Measurements from ENCODE around the gene DNAI7. TPM values are rescaled to one million over a fixed set of nuclear protein-coding genes. Genes with fewer than 3 reads are reported as not detected.

DNAI7 gene
- total and polyA plus RNA-seq, 3 donors from 2014 or later, result 10.1 to 22.6 (median 21.0) TPM

DNA sequence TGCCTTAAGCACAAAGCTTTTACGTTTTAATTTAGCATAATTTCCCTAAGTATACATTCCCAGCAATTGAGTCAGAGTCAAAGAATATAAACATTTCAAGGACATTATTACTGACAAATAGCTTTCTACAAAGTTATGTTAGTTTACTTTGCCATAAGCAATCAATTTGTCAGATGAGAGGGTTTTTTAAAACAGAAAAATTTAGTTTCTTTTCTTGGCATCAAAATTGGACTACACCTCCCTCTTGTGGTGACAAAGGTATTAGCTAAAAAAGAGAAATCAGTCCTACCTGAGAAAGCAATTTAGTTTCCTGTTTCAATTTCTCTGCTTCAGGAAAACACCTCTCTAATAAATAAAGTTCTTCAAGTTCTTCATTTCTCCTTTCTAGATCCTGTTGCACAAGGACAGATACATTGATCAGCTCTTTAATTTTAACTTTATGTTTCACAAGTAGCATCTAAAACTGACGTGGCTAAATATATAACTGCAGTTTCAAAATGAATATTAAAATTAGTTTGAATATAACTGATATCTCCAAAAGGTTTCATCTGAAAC, 39.9 kb downstream of the DNAI7 start:
- no peaks in the 10 kb centered on the region for H3K36me3 ChIP-seq (ENCODE audit: low read depth, missing control alignments)
- no peak overlapping the region for H3K27ac ChIP-seq
- no peaks in the 10 kb centered on the region for H3K9me3 ChIP-seq
- no peaks in the 10 kb centered on the region for H3K4me1 ChIP-seq
- no peak for DNase-seq
- H3K27me3 ChIP-seq, result no peaks in the 10 kb centered on the region
- H3K4me3 ChIP-seq, result no peak overlapping the region
- 73 to 81% methylated on average over 2 of the region's 2 CpGs for WGBS, 2 donors
- intact Hi-C loops (cut with DNase I; ENCODE audit: low total_unique reads), result no loop called here
- TF ChIP-seq, protein P1, sequence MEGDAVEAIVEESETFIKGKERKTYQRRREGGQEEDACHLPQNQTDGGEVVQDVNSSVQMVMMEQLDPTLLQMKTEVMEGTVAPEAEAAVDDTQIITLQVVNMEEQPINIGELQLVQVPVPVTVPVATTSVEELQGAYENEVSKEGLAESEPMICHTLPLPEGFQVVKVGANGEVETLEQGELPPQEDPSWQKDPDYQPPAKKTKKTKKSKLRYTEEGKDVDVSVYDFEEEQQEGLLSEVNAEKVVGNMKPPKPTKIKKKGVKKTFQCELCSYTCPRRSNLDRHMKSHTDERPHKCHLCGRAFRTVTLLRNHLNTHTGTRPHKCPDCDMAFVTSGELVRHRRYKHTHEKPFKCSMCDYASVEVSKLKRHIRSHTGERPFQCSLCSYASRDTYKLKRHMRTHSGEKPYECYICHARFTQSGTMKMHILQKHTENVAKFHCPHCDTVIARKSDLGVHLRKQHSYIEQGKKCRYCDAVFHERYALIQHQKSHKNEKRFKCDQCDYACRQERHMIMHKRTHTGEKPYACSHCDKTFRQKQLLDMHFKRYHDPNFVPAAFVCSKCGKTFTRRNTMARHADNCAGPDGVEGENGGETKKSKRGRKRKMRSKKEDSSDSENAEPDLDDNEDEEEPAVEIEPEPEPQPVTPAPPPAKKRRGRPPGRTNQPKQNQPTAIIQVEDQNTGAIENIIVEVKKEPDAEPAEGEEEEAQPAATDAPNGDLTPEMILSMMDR (IDR thresholded peaks at IDR 0.05), result peak; percentile 22 to 74 (median 27)
- no peak for TF ChIP-seq POLR2A (IDR thresholded peaks at IDR 0.05)

DNA sequence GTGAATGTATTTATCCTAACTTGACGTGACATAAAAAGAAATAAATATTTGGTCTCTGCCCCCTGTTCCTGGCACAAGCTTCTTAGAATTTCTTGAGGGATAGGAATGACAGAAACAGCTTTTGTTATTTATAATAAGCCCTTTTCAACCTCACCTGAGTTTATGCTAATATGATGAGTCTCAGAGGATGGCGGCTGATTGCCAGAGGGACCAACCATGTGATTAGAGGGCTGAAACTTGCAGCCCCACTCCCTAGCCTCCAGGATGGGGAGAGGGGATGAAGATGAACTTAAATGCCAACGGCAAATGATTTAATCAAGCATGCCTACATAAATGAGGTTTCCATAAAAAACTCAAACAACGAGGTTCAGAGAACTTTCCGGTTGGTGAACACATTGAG, 42.9 kb downstream of the DNAI7 start:
- H3K27ac ChIP-seq, result no peak overlapping the region
- H3K4me3 ChIP-seq, result no peak overlapping the region
- no peak for TF ChIP-seq POLR2A (IDR thresholded peaks at IDR 0.05)
- TF ChIP-seq, protein P1 (IDR thresholded peaks at IDR 0.05), result no peak
- no peak for DNase-seq
- H3K9me3 ChIP-seq, result no peaks in the 10 kb centered on the region
- intact Hi-C loops (cut with DNase I; ENCODE audit: low total_unique reads), result no loop called here
- no peaks in the 10 kb centered on the region for H3K27me3 ChIP-seq
- 70 to 76% methylated on average over 5 of the region's 5 CpGs for WGBS, 2 donors
- H3K36me3 ChIP-seq (ENCODE audit: low read depth, missing control alignments), result no peaks in the 10 kb centered on the region
- no peaks in the 10 kb centered on the region for H3K4me1 ChIP-seq

DNA sequence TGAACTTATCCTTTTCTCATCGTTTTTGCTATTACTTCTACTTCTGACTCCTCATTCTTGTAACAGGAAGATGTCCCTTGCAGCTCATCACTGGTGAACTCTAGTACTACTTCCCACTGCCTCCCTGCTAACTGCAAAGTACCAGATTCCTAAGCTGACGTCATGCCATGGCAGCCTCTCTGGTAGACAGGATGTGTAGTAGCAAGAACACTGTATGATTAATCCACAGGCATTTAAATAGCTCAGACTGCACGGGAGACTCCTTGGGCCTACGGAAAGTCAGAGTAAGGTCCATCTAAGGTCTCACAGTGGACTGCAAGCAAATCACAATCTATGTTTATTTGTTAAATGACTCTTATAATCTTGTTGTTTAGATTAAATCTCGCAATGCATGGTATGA, 43.5 kb downstream of the DNAI7 start:
- Histone ChIP-seq H3K4me1 (no peaks in the 10 kb centered on the region), H3K9me3 (no peaks in the 10 kb centered on the region), H3K4me3 (no peak overlapping the region), H3K27me3 (no peaks in the 10 kb centered on the region), H3K36me3 (ENCODE audit: low read depth, missing control alignments) (no peaks in the 10 kb centered on the region), H3K27ac (no peak overlapping the region)
- no peak for DNase-seq
- intact Hi-C loops (cut with DNase I; ENCODE audit: low total_unique reads), result no loop called here
- 48 to 58% methylated on average over 5 of the region's 5 CpGs for WGBS, 2 donors
- TF ChIP-seq, protein P1 (IDR thresholded peaks at IDR 0.05), result no peak
- TF ChIP-seq POLR2A (IDR thresholded peaks at IDR 0.05), result no peak

DNA sequence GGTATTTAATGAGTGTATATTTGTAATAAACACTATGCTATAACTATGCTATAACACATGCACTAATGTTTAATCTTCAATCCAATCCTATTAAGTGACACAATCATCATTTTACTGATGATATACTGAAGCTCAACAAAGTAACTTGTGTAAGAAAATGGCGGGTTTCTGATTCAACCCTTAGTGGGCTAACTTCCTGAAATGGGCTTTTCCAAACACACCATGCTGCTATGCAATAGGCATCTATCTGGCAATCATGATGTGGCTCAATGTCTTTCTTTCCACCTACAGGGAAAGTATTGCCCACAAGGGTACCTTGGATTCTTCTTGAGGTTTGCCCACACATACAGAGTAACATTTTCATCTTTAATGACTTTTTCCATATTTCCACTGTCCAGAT, 48.3 kb downstream of the DNAI7 start:
- Histone ChIP-seq H3K27ac (no peak overlapping the region), H3K27me3 (no peaks in the 10 kb centered on the region), H3K4me3 (no peak overlapping the region), H3K4me1 (no peaks in the 10 kb centered on the region), H3K9me3 (no peaks in the 10 kb centered on the region), H3K36me3 (ENCODE audit: low read depth, missing control alignments) (no peaks in the 10 kb centered on the region)
- no peak for TF ChIP-seq POLR2A (IDR thresholded peaks at IDR 0.05)
- TF ChIP-seq, protein P1 (IDR thresholded peaks at IDR 0.05), result no peak
- intact Hi-C loops (cut with DNase I; ENCODE audit: low total_unique reads), result no loop called here
- 98 to 100% methylated on average over 1 of the region's 1 CpG for WGBS, 2 donors
- DNase-seq, result no peak

DNA sequence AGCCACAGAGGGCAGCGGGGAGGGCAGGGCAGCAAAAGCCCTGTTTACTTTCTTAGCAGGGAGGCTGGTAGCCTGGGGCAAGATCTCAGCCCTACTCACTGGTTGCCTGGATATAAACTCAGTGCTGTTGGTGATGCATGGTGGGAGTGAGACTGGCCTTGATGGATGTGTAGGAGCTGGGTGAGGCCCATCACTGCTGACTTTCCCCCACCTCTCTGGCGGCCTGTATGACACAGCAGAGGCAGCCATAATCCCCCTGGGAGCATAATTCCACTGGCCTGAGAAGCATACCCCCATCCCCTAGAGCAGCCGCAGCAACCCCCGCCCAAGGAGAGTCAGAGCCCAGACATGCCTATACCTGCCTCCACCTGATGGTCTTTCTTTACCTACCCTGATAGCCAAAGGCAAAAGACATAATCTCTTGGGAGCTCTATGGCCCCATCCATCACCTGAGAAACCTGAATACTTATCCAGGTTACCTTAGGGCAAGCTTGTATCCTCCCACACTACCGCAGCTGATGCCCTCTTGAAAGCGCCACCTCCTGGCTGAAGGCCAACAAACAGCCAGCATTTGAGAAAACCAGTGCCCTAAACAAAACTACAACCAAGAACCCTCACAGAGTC, 59.3 kb downstream of the DNAI7 start:
- Histone ChIP-seq H3K4me1 (no peaks in the 10 kb centered on the region), H3K27me3 (no peaks in the 10 kb centered on the region), H3K4me3 (no peak overlapping the region), H3K9me3 (no peaks in the 10 kb centered on the region), H3K27ac (no peak overlapping the region), H3K36me3 (ENCODE audit: low read depth, missing control alignments) (no peaks in the 10 kb centered on the region)
- DNase-seq, result no peak
- 76% methylated on average over 5 to 6 of the region's 6 CpGs for WGBS, 2 donors
- intact Hi-C loops (cut with DNase I; ENCODE audit: low total_unique reads), result loop anchor here (10.0 kb wide), 1 partner anchor 141 kb away; no protein-coding TSS in a partner anchor
- TF ChIP-seq POLR2A (IDR thresholded peaks at IDR 0.05), result no peak
- TF ChIP-seq, protein P1 (IDR thresholded peaks at IDR 0.05), result no peak

All from testis (tissue), 3 donors.